Ishikawa (cell line): Measurements from ENCODE around the gene BACH2.

Source experiments
- CEBPB ChIP-seq: IDR thresholded peaks from 2 replicates; pipeline ENCODE4 v1.6.1; 2012
- CREB1 ChIP-seq: IDR thresholded peaks from 2 replicates; pipeline ENCODE4 v1.6.1; 2012; ENCODE audit warnings: low read depth
- NFIC ChIP-seq: IDR thresholded peaks from 2 replicates; pipeline ENCODE4 v1.6.1; 2012
- TAF1 ChIP-seq: IDR thresholded peaks from 2 replicates; pipeline ENCODE4 v1.6.1; 2012; ENCODE audit warnings: low read depth, mild to moderate bottlenecking
- TCF12 ChIP-seq: IDR thresholded peaks from 2 replicates; pipeline ENCODE4 v1.6.1; 2012; ENCODE audit warnings: low read depth
- TF ChIP-seq, protein P1 (sequence below): IDR thresholded peaks from 2 replicates; pipeline ENCODE4 v1.6.1; 2012; ENCODE audit warnings: low read depth, mild to moderate bottlenecking

- TF ChIP-seq TCF12 (no peak), TAF1 (no peak), CREB1 (no peak), CEBPB (no peak), NFIC (no peak)
- TF ChIP-seq, protein P1, sequence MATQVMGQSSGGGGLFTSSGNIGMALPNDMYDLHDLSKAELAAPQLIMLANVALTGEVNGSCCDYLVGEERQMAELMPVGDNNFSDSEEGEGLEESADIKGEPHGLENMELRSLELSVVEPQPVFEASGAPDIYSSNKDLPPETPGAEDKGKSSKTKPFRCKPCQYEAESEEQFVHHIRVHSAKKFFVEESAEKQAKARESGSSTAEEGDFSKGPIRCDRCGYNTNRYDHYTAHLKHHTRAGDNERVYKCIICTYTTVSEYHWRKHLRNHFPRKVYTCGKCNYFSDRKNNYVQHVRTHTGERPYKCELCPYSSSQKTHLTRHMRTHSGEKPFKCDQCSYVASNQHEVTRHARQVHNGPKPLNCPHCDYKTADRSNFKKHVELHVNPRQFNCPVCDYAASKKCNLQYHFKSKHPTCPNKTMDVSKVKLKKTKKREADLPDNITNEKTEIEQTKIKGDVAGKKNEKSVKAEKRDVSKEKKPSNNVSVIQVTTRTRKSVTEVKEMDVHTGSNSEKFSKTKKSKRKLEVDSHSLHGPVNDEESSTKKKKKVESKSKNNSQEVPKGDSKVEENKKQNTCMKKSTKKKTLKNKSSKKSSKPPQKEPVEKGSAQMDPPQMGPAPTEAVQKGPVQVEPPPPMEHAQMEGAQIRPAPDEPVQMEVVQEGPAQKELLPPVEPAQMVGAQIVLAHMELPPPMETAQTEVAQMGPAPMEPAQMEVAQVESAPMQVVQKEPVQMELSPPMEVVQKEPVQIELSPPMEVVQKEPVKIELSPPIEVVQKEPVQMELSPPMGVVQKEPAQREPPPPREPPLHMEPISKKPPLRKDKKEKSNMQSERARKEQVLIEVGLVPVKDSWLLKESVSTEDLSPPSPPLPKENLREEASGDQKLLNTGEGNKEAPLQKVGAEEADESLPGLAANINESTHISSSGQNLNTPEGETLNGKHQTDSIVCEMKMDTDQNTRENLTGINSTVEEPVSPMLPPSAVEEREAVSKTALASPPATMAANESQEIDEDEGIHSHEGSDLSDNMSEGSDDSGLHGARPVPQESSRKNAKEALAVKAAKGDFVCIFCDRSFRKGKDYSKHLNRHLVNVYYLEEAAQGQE, result no peak
Observed at GRCh38 chr6:90297867-90298381, 1.3 kb upstream of the BACH2 start.
